ENCODE results near the gene CDC42EP1.

The CDC42EP1 gene

GRCh38 chr22:37616201-37617083 lies 56.2 kb downstream of the CDC42EP1 start:
- no peak for DNase-seq

GRCh38 chr22:37617431-37617830 lies 57.2 kb downstream of the CDC42EP1 start:
- no peak for DNase-seq

GRCh38 chr22:37618072-37618656 lies 57.9 kb downstream of the CDC42EP1 start:
- no peak for DNase-seq

- no peak for DNase-seq
These were observed 58.4 kb downstream of the CDC42EP1 start for GRCh38 chr22:37618674-37619073.
